ENCODE results near the gene QRSL1. TPM values are rescaled to one million over a fixed set of nuclear protein-coding genes. Genes with fewer than 3 reads are reported as not detected.

Gene QRSL1
- total and polyA plus RNA-seq, 2 donors (not counting 1 experiment from before 2014, with no cell fraction given), result 8.2 to 15.2 TPM

GRCh38 chr6:106659859-106660258 is 30.5 kb downstream of the QRSL1 start:
- Histone ChIP-seq H3K9ac (ENCODE audit: insufficient read depth, low read length) (no peak overlapping the region), H3K9me3 (ENCODE audit: control insufficient read depth, insufficient read depth, low read depth, low read length) (no peaks in the 10 kb centered on the region), H4K20me1 (ENCODE audit: control insufficient read depth, extremely low read depth, insufficient read depth, low read length) (no peaks in the 10 kb centered on the region), H3K4me2 (ENCODE audit: extremely low read depth, insufficient read depth, low read length) (no peak overlapping the region), H3K36me3 (ENCODE audit: control insufficient read depth, insufficient read depth, low read length) (no peaks in the 10 kb centered on the region), H2AFZ (ENCODE audit: low read length) (no peak overlapping the region), H3K4me1 (ENCODE audit: control insufficient read depth, extremely low read depth, insufficient read depth, low read length) (no peaks in the 10 kb centered on the region), H3K27me3 (ENCODE audit: control insufficient read depth, insufficient read depth, low read length) (no peaks in the 10 kb centered on the region), H3K79me2 (ENCODE audit: control insufficient read depth, insufficient read depth, low read length) (no peaks in the 10 kb centered on the region), H3K27ac (ENCODE audit: insufficient read depth, low read length) (no peak overlapping the region), H3K4me3 (replicated peaks in 1 of 4; ENCODE audit: control extremely low read depth in 1 of 4, insufficient read depth in 1 of 4, low read depth in 3 of 4, low read length in 4 of 4) (no peak overlapping the region)
- DNase-seq (ENCODE audit: low read depth in 2 of 2), result no peak
- TF ChIP-seq EZH2 (IDR thresholded peaks at IDR 0.05; ENCODE audit: low read length, missing control alignments), result no peak

- no peak overlapping the region for H3K4me3 ChIP-seq (replicated peaks in 1 of 4; ENCODE audit: control extremely low read depth in 1 of 4, insufficient read depth in 1 of 4, low read depth in 3 of 4, low read length in 4 of 4)
- no peaks in the 10 kb centered on the region for H3K36me3 ChIP-seq (ENCODE audit: control insufficient read depth, insufficient read depth, low read length)
- no peaks in the 10 kb centered on the region for H3K4me1 ChIP-seq (ENCODE audit: control insufficient read depth, extremely low read depth, insufficient read depth, low read length)
- no peaks in the 10 kb centered on the region for H3K79me2 ChIP-seq (ENCODE audit: control insufficient read depth, insufficient read depth, low read length)
- no peak overlapping the region for H3K4me2 ChIP-seq (ENCODE audit: extremely low read depth, insufficient read depth, low read length)
- no peak overlapping the region for H3K9ac ChIP-seq (ENCODE audit: insufficient read depth, low read length)
- H2AFZ ChIP-seq (ENCODE audit: low read length), result no peak overlapping the region
- DNase-seq (ENCODE audit: low read depth in 2 of 2), result no peak
- no peak overlapping the region for H3K27ac ChIP-seq (ENCODE audit: insufficient read depth, low read length)
- no peaks in the 10 kb centered on the region for H4K20me1 ChIP-seq (ENCODE audit: control insufficient read depth, extremely low read depth, insufficient read depth, low read length)
- no peaks in the 10 kb centered on the region for H3K27me3 ChIP-seq (ENCODE audit: control insufficient read depth, insufficient read depth, low read length)
- H3K9me3 ChIP-seq (ENCODE audit: control insufficient read depth, insufficient read depth, low read depth, low read length), result no peaks in the 10 kb centered on the region
- TF ChIP-seq CTCF (conservative IDR thresholded peaks at IDR 0.05 in 1 of 2, IDR thresholded peaks at IDR 0.05 in 1 of 2; ENCODE audit: low read depth in 1 of 2, low read length in 2 of 2) (no peak), EZH2 (IDR thresholded peaks at IDR 0.05; ENCODE audit: low read length, missing control alignments) (no peak)
Observed at GRCh38 chr6:106662458-106662857, 33.1 kb downstream of the QRSL1 start.

- no peaks in the 10 kb centered on the region for H3K79me2 ChIP-seq (ENCODE audit: control insufficient read depth, insufficient read depth, low read length)
- DNase-seq (ENCODE audit: low read depth in 2 of 2), result no peak
- H3K27me3 ChIP-seq (ENCODE audit: control insufficient read depth, insufficient read depth, low read length), result no peaks in the 10 kb centered on the region
- H3K4me2 ChIP-seq (ENCODE audit: extremely low read depth, insufficient read depth, low read length), result no peak overlapping the region
- H3K36me3 ChIP-seq (ENCODE audit: control insufficient read depth, insufficient read depth, low read length), result no peaks in the 10 kb centered on the region
- no peaks in the 10 kb centered on the region for H4K20me1 ChIP-seq (ENCODE audit: control insufficient read depth, extremely low read depth, insufficient read depth, low read length)
- no peaks in the 10 kb centered on the region for H3K4me1 ChIP-seq (ENCODE audit: control insufficient read depth, extremely low read depth, insufficient read depth, low read length)
- H3K9ac ChIP-seq (ENCODE audit: insufficient read depth, low read length), result no peak overlapping the region
- H3K9me3 ChIP-seq (ENCODE audit: control insufficient read depth, insufficient read depth, low read depth, low read length), result no peaks in the 10 kb centered on the region
- no peak overlapping the region for H2AFZ ChIP-seq (ENCODE audit: low read length)
- no peak overlapping the region for H3K4me3 ChIP-seq (replicated peaks in 1 of 4; ENCODE audit: control extremely low read depth in 1 of 4, insufficient read depth in 1 of 4, low read depth in 3 of 4, low read length in 4 of 4)
- no peak overlapping the region for H3K27ac ChIP-seq (ENCODE audit: insufficient read depth, low read length)
- TF ChIP-seq CTCF (conservative IDR thresholded peaks at IDR 0.05 in 1 of 2, IDR thresholded peaks at IDR 0.05 in 1 of 2; ENCODE audit: low read depth in 1 of 2, low read length in 2 of 2) (no peak), EZH2 (IDR thresholded peaks at IDR 0.05; ENCODE audit: low read length, missing control alignments) (no peak)
Observed at GRCh38 chr6:106666282-106667021, 37.1 kb downstream of the QRSL1 start.
